ENCODE data around the gene NKIRAS2.

- TF ChIP-seq POLR2A (IDR thresholded peaks at IDR 0.05) (no peak), CTCF (IDR thresholded peaks at IDR 0.05) (no peak)
Observed at GRCh38 chr17:41985919-41986318, 34.0 kb upstream of the NKIRAS2 start.
